Measurements from ENCODE around the gene TRIM8.

The TRIM8 gene

DNA sequence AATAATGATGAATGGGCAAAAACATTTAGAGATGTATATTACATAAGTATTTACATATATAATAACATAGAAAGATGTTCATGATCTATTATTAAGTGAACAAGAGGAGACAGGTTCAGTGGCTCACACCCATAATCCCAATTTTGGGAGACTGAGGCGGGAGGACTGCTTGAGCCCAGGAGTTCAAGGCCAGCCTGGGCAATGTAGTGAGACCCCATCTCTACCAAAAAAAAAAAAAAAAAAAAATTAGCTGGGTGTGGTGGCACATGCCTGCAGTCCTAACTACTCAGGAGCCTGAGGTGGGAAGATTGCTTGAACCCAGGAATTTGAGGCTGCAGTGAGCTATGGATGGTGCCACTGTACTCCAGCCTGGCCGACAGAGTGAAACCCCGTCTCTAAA is 57.5 kb downstream of the TRIM8 start:
- DNase-seq (ENCODE audit: low spot score), result no peak

DNA sequence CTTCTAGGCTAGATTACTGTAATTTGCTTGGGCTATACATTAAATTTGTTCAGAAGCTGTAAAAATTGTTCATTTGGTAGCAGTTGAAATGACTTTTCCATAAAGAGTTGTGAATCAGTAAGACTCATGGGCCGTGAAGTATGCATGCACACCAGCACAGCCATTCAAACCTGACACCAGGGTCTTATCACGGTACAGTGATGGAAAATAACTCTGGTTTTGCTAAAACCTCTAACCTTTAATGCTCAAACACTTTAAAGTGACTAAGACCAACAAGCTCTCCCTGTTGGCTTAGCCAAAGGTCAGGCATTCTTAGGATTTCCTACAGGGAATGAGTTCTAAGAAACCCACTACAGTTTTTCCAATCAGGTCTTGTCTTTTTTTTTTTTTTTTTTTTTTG is 58.5 kb downstream of the TRIM8 start:
- DNase-seq (ENCODE audit: low spot score), result no peak

DNA sequence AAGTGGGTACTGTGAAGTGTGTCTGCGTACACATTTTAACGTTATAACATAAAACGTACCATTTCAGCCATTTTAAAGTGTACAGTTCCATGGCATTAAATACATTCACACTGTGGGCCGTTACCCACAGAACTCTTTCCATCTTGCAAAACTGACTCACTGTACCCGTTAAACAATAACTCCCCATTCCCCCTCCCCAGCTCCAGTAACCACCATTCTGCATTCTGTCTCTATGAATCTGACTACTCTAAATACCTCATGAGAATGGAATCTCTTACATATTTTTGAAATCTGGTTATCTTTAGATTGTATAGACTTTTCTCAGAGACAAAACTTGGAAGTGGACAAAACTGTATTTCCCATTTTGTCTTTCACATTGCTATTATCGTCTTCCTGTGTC is 60.6 kb downstream of the TRIM8 start:
- DNase-seq (ENCODE audit: low spot score), result no peak

DNA sequence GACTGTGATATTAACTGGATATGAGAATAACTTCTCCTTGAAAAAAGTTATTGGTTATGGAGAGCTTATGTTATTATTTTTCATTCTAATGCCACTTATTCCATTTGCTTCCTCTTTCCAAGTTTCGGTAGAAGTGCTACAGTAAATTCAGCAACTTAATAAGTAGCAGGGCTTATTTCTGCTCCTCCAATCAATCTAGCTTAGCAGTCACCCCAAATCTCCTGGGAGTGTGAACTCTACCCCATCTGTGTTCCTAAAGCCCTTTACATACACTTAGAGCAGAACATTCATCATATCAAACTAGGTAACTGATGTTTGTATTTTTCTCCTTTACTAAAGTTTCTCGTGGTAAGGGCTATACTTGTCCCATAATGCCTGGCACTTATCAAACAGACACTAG is 61.3 kb downstream of the TRIM8 start:
- no peak for DNase-seq (ENCODE audit: low spot score)

Data from COLO829 (cell line).